IPS-18a (cell line): Measurements from ENCODE around the gene PLEKHB2.
"Not testable (repeated sequence)": the region's sequence is repeated elsewhere in the genome, so short reads cannot be mapped to it uniquely, and the experiment has no call there.

ENCODE experiments used
- H3K27ac ChIP-seq: one replicate; pipeline ENCODE4 v1.5.1; 2013; ENCODE audit warnings: low read length
- H3K27me3 ChIP-seq: one replicate; pipeline ENCODE4 v1.6.1; 2013; ENCODE audit warnings: mild to moderate bottlenecking, low read length; ENCODE audit not compliant: control insufficient read depth, insufficient read depth
- H3K36me3 ChIP-seq: one replicate; pipeline ENCODE4 v1.6.1; 2013; ENCODE audit warnings: low read depth, low read length; ENCODE audit not compliant: control insufficient read depth
- H3K4me1 ChIP-seq: one replicate; pipeline ENCODE4 v1.6.1; 2013; ENCODE audit warnings: low read depth, low read length; ENCODE audit not compliant: control insufficient read depth
- H3K4me3 ChIP-seq: one replicate; pipeline ENCODE4 v1.5.1; 2013; ENCODE audit warnings: low read length
- H3K9ac ChIP-seq: one replicate; pipeline ENCODE4 v1.6.1; 2013; ENCODE audit warnings: mild to moderate bottlenecking, low read length, moderate library complexity
- H3K9me3 ChIP-seq: one replicate; pipeline ENCODE4 v1.6.1; 2013; ENCODE audit warnings: low read depth, low read length; ENCODE audit not compliant: control insufficient read depth

The PLEKHB2 gene

GRCh38 chr2:131076707-131077106 is 28.4 kb upstream of the PLEKHB2 start:
- H3K27ac ChIP-seq, result no peak overlapping the region
- H3K36me3 ChIP-seq, result peaks cover 88% of the 10 kb centered on the region

DNA sequence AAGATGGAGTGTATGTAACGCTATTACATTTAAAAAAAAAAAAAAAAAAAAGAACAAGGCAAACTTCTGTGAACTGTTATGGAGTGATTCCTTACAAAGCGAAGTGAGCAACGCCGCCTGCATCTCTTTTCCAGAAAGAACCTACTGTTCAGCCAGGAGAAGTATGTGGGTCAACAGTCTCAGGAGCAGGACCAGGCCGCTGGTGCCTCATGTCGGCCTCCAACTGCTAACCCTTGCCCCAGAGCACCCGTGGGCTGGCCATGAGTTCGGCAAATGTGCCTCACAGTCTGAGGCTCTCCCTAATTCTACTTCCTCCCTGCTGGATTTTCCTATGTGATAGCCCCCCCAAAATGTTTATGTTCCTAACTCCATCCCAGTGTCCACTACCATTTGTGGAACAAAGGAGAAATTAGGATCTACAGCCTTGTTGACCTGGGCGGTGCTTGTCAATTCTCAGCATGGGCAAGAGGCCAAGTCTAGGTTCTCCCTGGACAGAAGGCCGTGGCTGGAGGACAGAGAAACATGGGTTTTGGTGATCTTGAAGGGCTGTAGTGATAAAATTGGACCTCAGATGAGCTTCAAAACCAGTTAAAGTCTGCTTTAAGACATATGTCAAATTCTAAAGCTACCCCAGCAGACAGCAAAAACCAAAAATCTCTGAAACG is 27.8 kb upstream of the PLEKHB2 start:
- H3K4me3 ChIP-seq, result no peak overlapping the region
- H3K9ac ChIP-seq, result no peak overlapping the region
- H3K27ac ChIP-seq, result no peak overlapping the region
- no peaks in the 10 kb centered on the region for H3K27me3 ChIP-seq
- peaks cover 11% of the 10 kb centered on the region for H3K4me1 ChIP-seq
- peaks cover 90% of the 10 kb centered on the region for H3K36me3 ChIP-seq
- H3K9me3 ChIP-seq, result no peaks in the 10 kb centered on the region

More at GRCh38 chr2:131076707-131077106, 28.4 kb upstream of the PLEKHB2 start:
- H3K4me3 ChIP-seq, result no peak overlapping the region
- H3K27me3 ChIP-seq, result no peaks in the 10 kb centered on the region
- no peak overlapping the region for H3K9ac ChIP-seq
- no peaks in the 10 kb centered on the region for H3K9me3 ChIP-seq
- H3K4me1 ChIP-seq, result peaks cover 5% of the 10 kb centered on the region

GRCh38 chr2:131077966-131078365 is 27.2 kb upstream of the PLEKHB2 start:
- H3K27ac ChIP-seq, result no peak overlapping the region
- H3K9ac ChIP-seq, result no peak overlapping the region
- H3K27me3 ChIP-seq, result no peaks in the 10 kb centered on the region
- no peaks in the 10 kb centered on the region for H3K9me3 ChIP-seq
- peaks cover 11% of the 10 kb centered on the region for H3K4me1 ChIP-seq
- peaks cover 89% of the 10 kb centered on the region for H3K36me3 ChIP-seq
- H3K4me3 ChIP-seq, result no peak overlapping the region

DNA sequence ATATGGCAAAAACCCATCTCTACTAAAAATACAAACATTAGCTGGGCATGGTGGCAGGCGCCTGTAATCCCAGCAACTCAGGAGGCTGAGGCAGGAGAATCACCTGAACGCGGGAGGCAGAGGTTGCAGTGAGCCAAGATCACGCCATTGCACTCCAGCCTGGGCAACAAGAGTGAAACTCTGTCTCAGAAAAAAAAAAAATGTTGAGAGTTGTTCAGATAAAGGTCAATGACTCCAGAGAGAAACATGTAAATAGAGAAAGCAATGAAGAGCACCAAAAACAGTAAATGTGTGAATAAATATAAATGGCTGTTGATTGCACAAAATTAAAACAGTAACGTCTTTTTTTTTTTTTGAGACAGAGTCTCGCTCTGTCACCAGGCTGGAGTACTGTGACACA is 25.2 kb upstream of the PLEKHB2 start:
- Histone ChIP-seq H3K4me1 (peaks cover 11% of the 10 kb centered on the region), H3K36me3 (peaks cover 75% of the 10 kb centered on the region)

GRCh38 chr2:131081190-131081589 is 23.9 kb upstream of the PLEKHB2 start:
- Histone ChIP-seq H3K9ac (no peak overlapping the region), H3K27me3 (no peaks in the 10 kb centered on the region), H3K9me3 (no peaks in the 10 kb centered on the region), H3K36me3 (peaks cover 74% of the 10 kb centered on the region), H3K4me3 (no peak overlapping the region), H3K27ac (no peak overlapping the region), H3K4me1 (peaks cover 11% of the 10 kb centered on the region)

More for the DNA sequence above, 25.2 kb upstream of the PLEKHB2 start:
- H3K27ac ChIP-seq, H3K9ac ChIP-seq, H3K27me3 ChIP-seq, H3K4me3 ChIP-seq, H3K9me3 ChIP-seq: not testable (repeated sequence)

- Histone ChIP-seq H3K4me3 (no peak overlapping the region), H3K9me3 (no peaks in the 10 kb centered on the region), H3K27ac (no peak overlapping the region), H3K9ac (no peak overlapping the region), H3K27me3 (no peaks in the 10 kb centered on the region), H3K4me1 (peaks cover 11% of the 10 kb centered on the region), H3K36me3 (peaks cover 61% of the 10 kb centered on the region)
Measured at GRCh38 chr2:131085646-131086045, 19.5 kb upstream of the PLEKHB2 start.

GRCh38 chr2:131092458-131093005 is 12.6 kb upstream of the PLEKHB2 start:
- Histone ChIP-seq H3K4me3 (peak overlapping the region; percentile 97), H3K9ac (peak overlapping the region; percentile 94), H3K4me1 (no peaks in the 10 kb centered on the region), H3K9me3 (no peaks in the 10 kb centered on the region), H3K27me3 (no peaks in the 10 kb centered on the region), H3K27ac (peak overlapping the region; percentile 29), H3K36me3 (peaks cover 18% of the 10 kb centered on the region)

DNA sequence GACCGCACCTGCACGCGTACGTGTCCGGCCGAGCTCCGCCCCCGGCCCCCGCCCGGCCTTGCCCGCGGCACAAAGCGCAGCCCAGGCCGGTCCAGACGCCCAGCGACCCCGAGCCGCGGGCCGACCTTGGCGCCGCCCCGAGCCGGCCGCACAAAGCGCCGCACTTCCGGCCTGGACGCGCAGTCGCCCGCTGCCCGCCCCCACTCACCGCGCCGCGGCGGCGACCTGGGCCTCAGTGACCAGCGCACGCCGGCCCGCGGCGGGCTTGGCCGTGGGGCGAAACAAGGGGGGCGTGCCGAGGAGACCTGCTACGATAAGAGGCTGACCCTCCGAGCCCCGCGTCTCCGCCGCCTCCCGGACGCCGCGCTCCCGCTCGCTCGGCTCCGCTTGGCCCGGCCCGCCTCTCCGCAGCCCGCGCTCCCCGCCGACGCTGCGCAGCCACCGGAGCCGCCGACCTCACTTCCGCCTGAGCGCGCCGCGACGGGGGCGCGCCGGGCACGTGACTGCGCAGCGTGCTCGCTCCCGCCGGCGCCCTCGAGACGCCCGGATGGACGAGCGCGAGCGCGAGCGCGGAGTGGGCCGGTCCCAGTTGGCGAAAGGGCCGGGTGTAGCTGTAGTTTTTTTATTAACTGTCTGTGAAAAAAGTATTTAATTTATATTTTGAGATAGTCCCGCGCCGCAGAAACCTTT is 12.0 kb upstream of the PLEKHB2 start, which contains the start of gene FAM168B:
FAM168B (minus strand) TSS at position 455 of the 690 bp plus-strand sequence. CDS start 10,814 bp downstream, outside the sequence.
- peak within 1 kb of the TSS; percentile 97 for H3K4me3 ChIP-seq
- peak within 1 kb of the TSS; percentile 30 for H3K27ac ChIP-seq
- H3K27me3 ChIP-seq, result no peaks in the 10 kb centered on the region
- H3K36me3 ChIP-seq, result peaks cover 12% of the 10 kb centered on the region
- no peaks in the 10 kb centered on the region for H3K9me3 ChIP-seq
- H3K4me1 ChIP-seq, result no peaks in the 10 kb centered on the region
- H3K9ac ChIP-seq, result peak within 1 kb of the TSS; percentile 94

- Histone ChIP-seq H3K27ac (peak overlapping the region; percentile 30), H3K36me3 (peaks cover 4% of the 10 kb centered on the region), H3K9ac (peak overlapping the region; percentile 94), H3K27me3 (no peaks in the 10 kb centered on the region), H3K4me3 (peak overlapping the region; percentile 87), H3K4me1 (no peaks in the 10 kb centered on the region), H3K9me3 (no peaks in the 10 kb centered on the region)
Measured at GRCh38 chr2:131093696-131094462, 11.3 kb upstream of the PLEKHB2 start.

GRCh38 chr2:131094463-131095281 is 10.5 kb upstream of the PLEKHB2 start:
- Histone ChIP-seq H3K27ac (no peak overlapping the region), H3K36me3 (no peaks in the 10 kb centered on the region), H3K27me3 (no peaks in the 10 kb centered on the region), H3K9ac (no peak overlapping the region), H3K4me3 (peak overlapping the region; percentile 87), H3K9me3 (no peaks in the 10 kb centered on the region), H3K4me1 (no peaks in the 10 kb centered on the region)
